Measurements from ENCODE around the gene CYTH4.

CYTH4 gene

GRCh38 chr22:37294747-37295146 is 12.4 kb downstream of the CYTH4 start:
- TF ChIP-seq CTCF (IDR thresholded peaks at IDR 0.05; ENCODE audit: low read depth, low read length), result no peak
- no peak for DNase-seq (ENCODE audit: extremely low read depth, low read depth)

DNA sequence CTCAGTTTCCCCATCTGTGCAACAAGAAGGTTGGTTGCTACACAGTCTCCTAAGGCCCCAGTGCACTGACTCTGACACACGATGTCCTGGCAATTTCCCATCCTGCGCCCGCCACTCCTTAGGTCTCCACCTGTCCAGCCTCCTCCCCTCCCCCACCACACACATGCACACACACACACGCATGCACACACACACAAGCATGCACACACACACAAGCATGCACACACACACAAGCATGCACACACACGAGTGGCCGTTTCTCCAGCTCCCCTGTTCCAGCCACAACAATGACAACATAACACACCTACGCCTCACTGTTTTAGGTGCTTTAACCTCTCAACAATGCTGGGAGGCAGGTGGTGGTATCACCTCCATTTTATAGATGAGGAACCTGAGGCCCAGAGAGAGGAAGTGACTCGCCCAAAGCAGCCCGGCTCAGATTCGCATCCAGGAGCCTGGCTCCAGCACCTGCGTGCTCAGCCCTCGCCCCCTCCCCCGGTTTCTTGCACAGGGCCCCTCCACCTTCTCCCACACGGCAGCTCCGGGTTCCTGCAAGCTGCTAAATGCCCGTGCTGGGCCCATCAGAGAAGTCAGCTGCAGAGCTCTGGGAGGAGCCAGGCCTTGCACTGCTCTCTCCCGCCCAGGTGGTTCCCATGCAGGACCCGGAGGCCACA is 13.0 kb downstream of the CYTH4 start:
- TF ChIP-seq CTCF (IDR thresholded peaks at IDR 0.05; ENCODE audit: low read depth, low read length), result no peak
- no peak for DNase-seq (ENCODE audit: extremely low read depth, low read depth)

DNA sequence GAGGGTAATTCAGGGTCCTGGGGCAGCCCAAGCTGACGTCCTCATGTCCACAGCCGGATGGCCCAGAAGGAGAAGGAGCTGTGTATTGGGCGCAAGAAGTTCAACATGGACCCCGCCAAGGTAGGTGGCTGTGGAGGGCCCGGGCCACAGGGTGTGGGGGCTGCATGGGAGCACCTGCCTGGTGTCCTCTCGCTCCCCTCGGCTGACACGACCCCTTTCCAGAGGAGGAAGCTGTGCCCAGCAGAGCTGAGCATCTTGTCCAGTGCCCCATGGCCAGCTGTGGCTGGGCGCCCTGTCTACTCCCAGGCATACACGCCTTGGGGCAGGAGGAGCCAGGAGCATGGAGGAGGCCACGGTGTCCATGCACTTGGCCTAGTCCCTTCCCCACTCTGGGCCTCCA is 13.6 kb downstream of the CYTH4 start:
- no peak for TF ChIP-seq CTCF (IDR thresholded peaks at IDR 0.05; ENCODE audit: low read depth, low read length)
- DNase-seq (ENCODE audit: extremely low read depth, low read depth), result no peak

DNA sequence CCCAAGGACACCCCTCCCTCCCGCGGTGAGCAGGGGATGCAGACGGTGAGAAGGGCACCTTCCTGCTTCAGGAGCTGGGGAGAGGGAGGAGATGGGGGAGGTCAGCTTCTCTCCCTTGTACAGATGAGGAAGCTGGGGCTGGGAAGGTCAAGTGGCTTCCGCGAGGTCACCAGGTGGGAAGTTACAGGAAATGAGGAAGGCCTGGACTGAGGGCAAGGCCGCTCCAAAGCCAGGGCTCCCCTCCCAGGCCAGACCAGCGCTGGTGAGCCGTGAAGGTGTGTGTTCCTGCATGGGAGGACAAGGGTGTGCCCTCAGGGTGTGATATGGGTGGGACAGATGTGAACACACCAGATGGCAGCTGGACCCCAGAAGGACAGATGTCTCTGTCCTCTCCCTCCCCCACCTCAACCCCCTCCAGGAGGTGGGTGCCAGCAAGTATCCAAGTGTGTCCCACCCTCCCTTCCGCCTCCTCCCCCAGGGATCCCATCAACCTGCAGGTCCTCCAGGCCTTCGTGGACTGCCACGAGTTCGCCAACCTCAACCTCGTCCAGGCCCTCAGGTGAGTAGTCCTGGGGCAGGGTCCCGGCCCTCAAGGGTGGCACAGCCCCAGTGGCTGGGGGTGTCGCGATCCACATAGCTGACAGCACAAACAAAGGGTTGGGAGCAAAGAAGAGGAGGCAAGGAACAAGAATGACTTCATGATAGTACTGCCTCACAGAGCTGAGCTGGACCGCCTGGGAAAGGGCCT is 16.6 kb downstream of the CYTH4 start:
- DNase-seq (ENCODE audit: extremely low read depth, low read depth), result no peak
- TF ChIP-seq CTCF (IDR thresholded peaks at IDR 0.05; ENCODE audit: low read depth, low read length), result no peak

DNA sequence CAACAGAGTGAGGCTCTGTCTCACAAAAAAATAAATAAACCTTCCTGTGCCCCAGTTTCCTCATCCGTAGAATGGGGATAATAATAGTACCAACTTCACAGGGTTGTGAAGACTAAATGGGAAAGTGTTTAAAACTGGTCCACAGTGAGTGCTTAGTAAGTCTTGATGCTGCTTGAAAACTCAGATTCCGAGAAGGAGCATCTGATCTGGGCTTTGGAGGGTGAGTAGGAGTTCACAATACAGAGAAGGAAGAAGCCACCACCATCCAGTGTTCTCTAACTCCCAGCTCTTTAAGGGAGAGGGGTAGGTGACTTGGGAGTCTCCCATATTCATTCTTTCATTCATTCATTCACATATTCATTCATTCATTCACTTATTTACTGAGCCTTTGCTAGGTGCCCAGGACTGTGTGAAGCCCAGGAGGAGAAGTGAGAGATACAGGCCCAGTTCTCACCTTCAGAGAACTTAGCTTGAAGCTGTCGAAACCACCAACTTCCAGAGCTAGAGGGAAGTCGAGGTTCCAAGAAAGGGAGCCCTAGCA is 17.7 kb downstream of the CYTH4 start:
- TF ChIP-seq CTCF (IDR thresholded peaks at IDR 0.05; ENCODE audit: low read depth, low read length), result no peak
- DNase-seq (ENCODE audit: extremely low read depth, low read depth), result no peak

DNA sequence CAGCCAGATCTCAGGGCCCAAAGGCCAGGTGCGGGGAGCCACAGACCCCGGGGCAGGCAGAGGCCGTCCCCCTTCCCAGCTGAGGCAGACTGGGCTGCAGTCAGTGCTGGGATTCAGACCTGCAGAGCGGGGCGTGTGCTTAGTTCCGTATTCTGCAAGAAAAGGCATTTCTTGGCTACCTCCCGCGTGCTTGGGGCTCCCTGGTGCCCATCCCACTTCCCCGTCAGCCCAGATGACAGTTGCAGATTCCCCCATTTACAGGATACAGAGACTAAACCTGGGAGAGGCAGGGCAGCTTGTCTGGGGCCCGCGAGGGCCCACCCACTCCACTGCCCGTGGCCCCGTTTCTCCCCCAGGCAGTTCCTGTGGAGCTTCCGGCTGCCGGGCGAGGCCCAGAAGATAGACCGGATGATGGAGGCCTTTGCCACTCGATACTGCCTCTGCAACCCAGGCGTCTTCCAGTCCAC is 18.3 kb downstream of the CYTH4 start:
- TF ChIP-seq CTCF (IDR thresholded peaks at IDR 0.05; ENCODE audit: low read depth, low read length), result no peak
- no peak for DNase-seq (ENCODE audit: extremely low read depth, low read depth)

Data from AG09319 (cell line).